ENCODE data around the gene ATP5F1E.

The ATP5F1E gene

GRCh38 chr20:59017493-59018231, 14.5 kb downstream of the ATP5F1E start:
- Histone ChIP-seq H3K27me3 (replicated peaks in 2 of 5; ENCODE audit: control insufficient read depth in 4 of 5, insufficient read depth in 5 of 5, low read length in 4 of 5) (no peaks in the 10 kb centered on the region), H3K36me3 (ENCODE audit: control insufficient read depth in 4 of 4, insufficient read depth in 4 of 4, low read length in 3 of 4) (peaks cover 0 to 3% (median 1%) of the 10 kb centered on the region in 4 experiments), H3K4me1 (ENCODE audit: control extremely low read depth in 1 of 4, control insufficient read depth in 4 of 4, insufficient read depth in 4 of 4, low read length in 3 of 4) (peaks cover 11 to 66% (median 54%) of the 10 kb centered on the region in 4 experiments), H3K9me3 (ENCODE audit: control extremely low read depth in 1 of 5, control insufficient read depth in 4 of 5, insufficient read depth in 2 of 5, low read depth in 1 of 5, low read length in 4 of 5) (no peaks in the 10 kb centered on the region), H3K4me3 (ENCODE audit: control insufficient read depth in 1 of 7, extremely low read depth in 1 of 7, insufficient read depth in 4 of 7, low read depth in 2 of 7, low read length in 6 of 7) (no peak overlapping the region), H3K27ac (ENCODE audit: insufficient read depth in 1 of 2, low read depth in 1 of 2, low read length in 2 of 2, poor library complexity in 1 of 2, severe bottlenecking in 2 of 2) (peak overlapping the region in 1 of 2 experiments; percentile 60)
- 91% methylated on average over 13 of the region's 16 CpGs for WGBS (ENCODE audit: insufficient coverage)
- POLR2A ChIA-PET = interaction anchor here (1.1 to 1.4 kb wide), 2 partner anchors 13 to 14 kb away, joined by 3 to 4 read pairs; partner anchors contain the start of gene ATP5F1E
- no peak for DNase-seq
- CTCF ChIA-PET = interaction anchor here (0.8 to 3.2 kb wide), 3 partner anchors 8 to 14 kb away, joined by 3 to 12 read pairs (median 4); partner anchors contain the start of gene ATP5F1E

GRCh38 chr20:59016795-59017492, 15.2 kb downstream of the ATP5F1E start:
- Histone ChIP-seq H3K36me3 (ENCODE audit: control insufficient read depth in 4 of 4, insufficient read depth in 4 of 4, low read length in 3 of 4) (no peaks in the 10 kb centered on the region), H3K9me3 (ENCODE audit: control extremely low read depth in 1 of 5, control insufficient read depth in 4 of 5, insufficient read depth in 2 of 5, low read depth in 1 of 5, low read length in 4 of 5) (no peaks in the 10 kb centered on the region), H3K4me1 (ENCODE audit: control extremely low read depth in 1 of 4, control insufficient read depth in 4 of 4, insufficient read depth in 4 of 4, low read length in 3 of 4) (peaks cover 11 to 66% (median 55%) of the 10 kb centered on the region in 4 experiments), H3K27me3 (replicated peaks in 2 of 5; ENCODE audit: control insufficient read depth in 4 of 5, insufficient read depth in 5 of 5, low read length in 4 of 5) (no peaks in the 10 kb centered on the region), H3K27ac (ENCODE audit: insufficient read depth in 1 of 2, low read depth in 1 of 2, low read length in 2 of 2, poor library complexity in 1 of 2, severe bottlenecking in 2 of 2) (peak overlapping the region in 1 of 2 experiments; percentile 60), H3K4me3 (ENCODE audit: control insufficient read depth in 1 of 7, extremely low read depth in 1 of 7, insufficient read depth in 4 of 7, low read depth in 2 of 7, low read length in 6 of 7) (peak overlapping the region in 4 of 7 experiments; percentile 17 to 62 (median 44))
- WGBS (ENCODE audit: insufficient coverage) = 0% methylated on average over 3 of the region's 4 CpGs
- ChIA-PET CTCF (interaction anchor here (3.2 kb wide), 1 partner anchor 15 kb away, joined by 12 read pairs; the partner anchor contains the start of gene ATP5F1E), POLR2A (interaction anchor here (1.1 to 1.4 kb wide), 2 partner anchors 12 to 15 kb away, joined by 3 to 4 read pairs; partner anchors contain the start of gene ATP5F1E)
- peak; percentile 51 to 90 (median 84) for DNase-seq

- Histone ChIP-seq H3K36me3 (ENCODE audit: control insufficient read depth in 4 of 4, insufficient read depth in 4 of 4, low read length in 3 of 4) (no peaks in the 10 kb centered on the region), H3K9me3 (ENCODE audit: control extremely low read depth in 1 of 5, control insufficient read depth in 4 of 5, insufficient read depth in 2 of 5, low read depth in 1 of 5, low read length in 4 of 5) (no peaks in the 10 kb centered on the region), H3K27me3 (replicated peaks in 2 of 5; ENCODE audit: control insufficient read depth in 4 of 5, insufficient read depth in 5 of 5, low read length in 4 of 5) (no peaks in the 10 kb centered on the region), H3K4me3 (ENCODE audit: control insufficient read depth in 1 of 7, extremely low read depth in 1 of 7, insufficient read depth in 4 of 7, low read depth in 2 of 7, low read length in 6 of 7) (no peak overlapping the region), H3K4me1 (ENCODE audit: control extremely low read depth in 1 of 4, control insufficient read depth in 4 of 4, insufficient read depth in 4 of 4, low read length in 3 of 4) (peaks cover 11 to 71% (median 62%) of the 10 kb centered on the region in 4 experiments), H3K27ac (ENCODE audit: insufficient read depth in 1 of 2, low read depth in 1 of 2, low read length in 2 of 2, poor library complexity in 1 of 2, severe bottlenecking in 2 of 2) (no peak overlapping the region)
- 87% methylated on average over 10 of the region's 16 CpGs for WGBS (ENCODE audit: insufficient coverage)
- DNase-seq = peak in 1 of 3 donors; percentile 35
- ChIA-PET POLR2A (interaction anchor here (1.1 kb wide), 1 partner anchor 11 kb away, joined by 3 read pairs; no protein-coding TSS in a partner anchor), CTCF (interaction anchor here (3.2 kb wide), 1 partner anchor 16 kb away, joined by 12 read pairs; the partner anchor contains the start of gene ATP5F1E)
These were observed 16.1 kb downstream of the ATP5F1E start for GRCh38 chr20:59015812-59016711.

- Histone ChIP-seq H3K4me3 (ENCODE audit: control insufficient read depth in 1 of 7, extremely low read depth in 1 of 7, insufficient read depth in 4 of 7, low read depth in 2 of 7, low read length in 6 of 7) (no peak overlapping the region), H3K36me3 (ENCODE audit: control insufficient read depth in 4 of 4, insufficient read depth in 4 of 4, low read length in 3 of 4) (no peaks in the 10 kb centered on the region), H3K4me1 (ENCODE audit: control extremely low read depth in 1 of 4, control insufficient read depth in 4 of 4, insufficient read depth in 4 of 4, low read length in 3 of 4) (peaks cover 11 to 75% (median 65%) of the 10 kb centered on the region in 4 experiments), H3K27me3 (replicated peaks in 2 of 5; ENCODE audit: control insufficient read depth in 4 of 5, insufficient read depth in 5 of 5, low read length in 4 of 5) (no peaks in the 10 kb centered on the region), H3K9me3 (ENCODE audit: control extremely low read depth in 1 of 5, control insufficient read depth in 4 of 5, insufficient read depth in 2 of 5, low read depth in 1 of 5, low read length in 4 of 5) (no peaks in the 10 kb centered on the region), H3K27ac (ENCODE audit: insufficient read depth in 1 of 2, low read depth in 1 of 2, low read length in 2 of 2, poor library complexity in 1 of 2, severe bottlenecking in 2 of 2) (no peak overlapping the region)
- DNase-seq = no peak
- WGBS (ENCODE audit: insufficient coverage) = 98% methylated on average over 14 of the region's 16 CpGs
- ChIA-PET POLR2A (no interaction called here), CTCF (interaction anchor here (3.2 kb wide), 1 partner anchor 17 kb away, joined by 12 read pairs; the partner anchor contains the start of gene ATP5F1E)
These were observed 16.7 kb downstream of the ATP5F1E start for GRCh38 chr20:59015411-59015810.

GRCh38 chr20:59014680-59015389, 17.3 kb downstream of the ATP5F1E start:
- Histone ChIP-seq H3K9me3 (ENCODE audit: control extremely low read depth in 1 of 5, control insufficient read depth in 4 of 5, insufficient read depth in 2 of 5, low read depth in 1 of 5, low read length in 4 of 5) (no peaks in the 10 kb centered on the region), H3K27ac (ENCODE audit: insufficient read depth in 1 of 2, low read depth in 1 of 2, low read length in 2 of 2, poor library complexity in 1 of 2, severe bottlenecking in 2 of 2) (no peak overlapping the region), H3K4me3 (ENCODE audit: control insufficient read depth in 1 of 7, extremely low read depth in 1 of 7, insufficient read depth in 4 of 7, low read depth in 2 of 7, low read length in 6 of 7) (peak overlapping the region in 1 of 7 experiments; percentile 5), H3K4me1 (ENCODE audit: control extremely low read depth in 1 of 4, control insufficient read depth in 4 of 4, insufficient read depth in 4 of 4, low read length in 3 of 4) (peaks cover 11 to 80% (median 67%) of the 10 kb centered on the region in 4 experiments), H3K27me3 (replicated peaks in 2 of 5; ENCODE audit: control insufficient read depth in 4 of 5, insufficient read depth in 5 of 5, low read length in 4 of 5) (no peaks in the 10 kb centered on the region), H3K36me3 (ENCODE audit: control insufficient read depth in 4 of 4, insufficient read depth in 4 of 4, low read length in 3 of 4) (no peaks in the 10 kb centered on the region)
- ChIA-PET POLR2A (interaction anchor here (1.3 kb wide), 1 partner anchor 17 kb away, joined by 3 read pairs; the partner anchor contains the start of gene ATP5F1E), CTCF (interaction anchor here (0.9 kb wide), 1 partner anchor 11 kb away, joined by 3 read pairs; no protein-coding TSS in a partner anchor)
- WGBS (ENCODE audit: insufficient coverage) = 72% methylated on average over 15 of the region's 17 CpGs
- DNase-seq = peak in 2 of 3 donors; percentile 18 to 44
